Measurements from ENCODE around the gene STAG1.
"Not testable (repeated sequence)": the region's sequence is repeated elsewhere in the genome, so short reads cannot be mapped to it uniquely, and the experiment has no call there.

The STAG1 gene

DNA sequence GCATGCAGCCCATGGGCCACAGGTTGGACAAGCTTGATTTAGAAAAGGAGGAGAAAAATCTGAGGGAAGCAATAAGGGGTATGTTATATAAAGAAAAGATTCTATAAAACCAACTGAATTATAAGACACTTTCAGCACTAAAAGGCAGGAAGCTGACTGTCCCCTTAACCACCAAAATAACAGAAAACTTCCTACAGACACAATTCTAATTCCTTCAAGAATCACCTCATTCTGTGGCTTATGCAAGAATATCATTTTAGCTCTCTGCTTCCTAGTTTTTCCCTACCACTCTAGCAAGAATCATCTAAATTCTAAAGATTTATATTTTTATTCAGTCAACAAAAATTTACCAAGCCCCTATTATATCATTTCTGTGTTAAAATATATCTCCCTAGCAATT lies 6.3 kb downstream of the STAG1 start:
- no peak for DNase-seq (ENCODE audit: low spot score)

DNA sequence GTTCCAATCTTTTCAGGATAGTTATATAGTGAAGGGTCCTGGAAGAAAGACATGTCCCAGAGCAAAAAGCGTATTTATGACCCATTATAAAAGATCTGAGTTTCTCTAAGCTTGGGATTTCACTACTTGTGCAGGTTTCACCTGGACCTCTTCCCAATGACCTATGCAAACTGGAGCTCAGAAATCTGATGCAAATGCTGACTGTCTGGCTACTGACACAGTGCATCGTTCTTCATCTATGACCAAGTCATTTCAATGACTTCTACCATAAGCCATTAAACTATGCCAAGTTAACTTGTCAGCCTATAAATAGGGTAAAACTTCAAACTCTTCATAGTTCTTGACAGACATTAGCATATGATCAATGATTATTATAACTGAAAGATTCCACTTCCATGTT lies 11.1 kb downstream of the STAG1 start:
- DNase-seq (ENCODE audit: low spot score), result no peak

DNA sequence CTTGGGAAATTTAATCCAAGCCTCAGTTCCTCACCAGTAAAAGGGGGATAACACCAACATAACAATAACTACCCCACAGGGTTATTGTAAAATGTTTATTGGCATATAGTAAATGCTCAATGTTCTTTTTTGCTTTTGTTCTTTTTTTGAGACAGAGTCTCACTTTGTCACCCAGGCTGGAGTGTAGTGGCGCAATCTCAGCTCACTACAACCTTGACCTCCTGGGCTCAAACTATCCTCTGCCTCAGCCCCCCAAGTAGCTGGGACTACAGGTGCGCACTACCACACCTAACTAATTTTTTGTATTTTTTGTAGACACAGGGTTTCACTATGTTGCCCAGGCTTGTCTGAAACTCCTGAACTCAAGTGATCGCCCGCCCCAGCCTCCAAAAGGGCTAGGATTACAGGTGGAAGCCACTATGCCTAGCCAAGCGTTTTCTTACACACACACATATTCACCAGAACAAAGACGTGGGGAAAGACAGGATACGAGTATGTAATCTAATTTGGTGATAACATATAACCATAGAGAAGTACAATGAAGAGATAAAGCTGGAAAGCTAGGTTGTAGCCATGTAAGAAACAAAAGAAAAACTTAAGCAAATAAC lies 11.7 kb downstream of the STAG1 start:
- no peak for DNase-seq (ENCODE audit: low spot score)

DNA sequence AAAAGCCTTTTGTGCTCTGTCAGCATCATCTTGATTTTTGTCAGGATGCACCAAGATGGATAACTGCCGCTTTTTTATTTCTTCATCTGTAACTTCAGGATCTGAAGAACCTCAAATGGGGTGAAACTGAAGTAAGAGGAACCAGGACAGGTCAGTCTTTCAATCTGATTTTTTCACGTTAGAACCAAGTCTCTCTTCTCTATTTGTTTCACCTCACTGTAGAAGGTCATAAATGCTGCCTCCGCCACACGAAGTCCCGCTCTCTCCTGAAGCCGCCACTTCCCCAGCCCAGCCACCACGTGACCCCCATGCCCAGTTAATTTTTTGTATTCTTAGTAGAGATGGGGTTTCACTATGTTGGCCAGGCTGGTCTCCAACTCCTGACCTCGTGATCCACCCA lies 15.2 kb downstream of the STAG1 start:
- DNase-seq (ENCODE audit: low spot score), result not testable (repeated sequence)

DNA sequence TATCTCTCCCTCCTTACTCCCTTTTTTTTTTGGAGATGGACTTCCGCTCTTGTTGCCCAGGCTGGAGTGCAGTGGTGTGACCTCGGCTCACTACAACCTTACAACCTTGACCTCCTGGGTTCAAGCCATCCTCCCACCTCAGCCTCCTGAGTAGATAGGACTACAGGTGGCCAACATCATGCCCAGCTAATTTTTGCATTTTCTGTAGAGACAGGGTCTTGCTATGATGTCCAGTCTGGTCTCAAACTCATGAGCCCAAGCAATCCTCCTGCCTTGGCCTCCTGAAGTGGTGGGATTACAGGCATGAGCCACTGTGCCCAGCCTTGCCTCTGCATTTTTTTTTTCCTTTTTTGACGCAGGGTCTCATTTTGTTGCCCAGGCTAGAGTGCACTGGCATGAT lies 17.1 kb downstream of the STAG1 start:
- DNase-seq (ENCODE audit: low spot score), result no peak

DNA sequence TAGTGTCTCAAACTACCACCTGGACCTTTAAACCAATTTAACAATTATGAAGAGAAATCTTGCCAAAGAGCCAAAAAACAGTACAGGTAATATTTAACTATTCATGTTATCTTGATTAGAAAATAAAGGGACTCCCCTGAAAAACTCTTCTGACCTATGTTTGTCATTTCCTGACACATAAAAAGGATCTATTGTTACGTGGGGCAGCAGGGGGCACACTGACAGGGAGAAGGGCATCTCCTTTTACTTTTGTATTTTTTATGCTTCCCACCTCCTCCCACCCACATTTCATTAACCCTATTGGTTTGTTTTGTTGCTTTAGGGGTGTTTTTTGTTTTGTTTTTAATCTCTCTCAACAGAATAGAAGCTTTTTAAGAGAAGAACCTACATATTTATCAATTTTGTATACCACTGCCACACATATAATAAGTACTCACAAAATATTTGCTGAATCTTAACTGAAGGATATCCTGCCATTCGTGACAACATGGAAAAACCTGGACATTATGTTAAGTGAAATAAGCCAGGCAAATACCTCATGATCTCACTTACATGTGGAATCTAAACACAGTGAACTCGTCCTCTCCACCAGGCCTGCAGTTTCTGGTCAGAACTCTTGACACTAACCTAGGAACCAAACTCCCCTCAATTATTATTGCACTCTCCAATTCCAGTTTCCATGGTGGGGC lies 17.7 kb downstream of the STAG1 start:
- DNase-seq (ENCODE audit: low spot score), result no peak

DNA sequence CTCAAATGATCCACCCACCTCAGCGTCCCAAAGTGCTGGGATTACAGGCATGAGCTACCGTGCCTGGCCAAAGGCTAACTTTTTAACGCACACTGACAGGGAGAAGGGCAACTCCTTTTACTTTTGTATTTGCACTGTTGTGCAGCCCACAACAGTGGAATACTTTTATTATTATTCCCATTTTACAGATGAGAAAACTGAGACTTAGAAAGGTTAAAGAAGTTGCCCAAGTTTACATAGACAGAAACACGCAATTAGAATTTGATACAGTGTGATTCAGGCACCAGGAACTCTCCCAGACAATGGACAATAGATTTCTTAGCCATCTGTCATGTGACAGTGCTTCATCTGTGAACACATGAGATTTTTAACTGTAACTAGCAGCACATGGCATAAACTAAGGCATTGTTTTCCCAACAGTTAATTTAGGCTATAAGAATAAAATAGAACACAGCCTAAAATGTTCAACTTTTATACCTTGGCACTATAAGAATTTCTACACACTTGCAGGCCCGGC lies 18.8 kb downstream of the STAG1 start:
- peak; percentile 25 for DNase-seq (ENCODE audit: low spot score)

DNA sequence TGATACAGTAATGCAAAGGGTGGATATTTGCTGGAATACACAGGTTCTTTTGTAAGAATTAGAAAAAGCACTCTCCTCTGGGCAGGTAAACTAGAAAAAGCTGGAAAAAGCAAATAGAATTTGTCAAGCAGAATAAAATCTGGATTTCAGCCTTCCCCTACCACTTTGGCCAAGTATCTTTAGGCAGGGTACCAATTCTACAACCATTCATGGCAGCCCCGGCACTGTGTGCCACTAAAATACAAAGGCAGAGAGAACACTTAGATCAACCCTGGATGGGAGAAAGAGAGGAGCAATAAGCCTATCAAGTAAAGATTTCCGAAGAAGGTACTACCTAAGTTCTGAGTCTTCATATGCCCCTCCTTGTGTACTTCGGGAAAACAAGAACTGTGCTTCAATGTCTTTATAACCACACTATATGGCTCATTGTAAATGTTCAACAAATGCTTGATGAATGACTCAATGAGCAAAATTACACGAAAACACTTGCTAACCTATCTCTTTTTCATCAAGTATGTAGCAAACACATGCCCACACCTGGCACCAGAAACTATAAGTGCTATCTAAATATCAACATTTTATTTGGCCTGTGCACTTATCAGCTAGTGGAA lies 20.8 kb downstream of the STAG1 start:
- DNase-seq (ENCODE audit: low spot score), result peak; percentile 49

DNA sequence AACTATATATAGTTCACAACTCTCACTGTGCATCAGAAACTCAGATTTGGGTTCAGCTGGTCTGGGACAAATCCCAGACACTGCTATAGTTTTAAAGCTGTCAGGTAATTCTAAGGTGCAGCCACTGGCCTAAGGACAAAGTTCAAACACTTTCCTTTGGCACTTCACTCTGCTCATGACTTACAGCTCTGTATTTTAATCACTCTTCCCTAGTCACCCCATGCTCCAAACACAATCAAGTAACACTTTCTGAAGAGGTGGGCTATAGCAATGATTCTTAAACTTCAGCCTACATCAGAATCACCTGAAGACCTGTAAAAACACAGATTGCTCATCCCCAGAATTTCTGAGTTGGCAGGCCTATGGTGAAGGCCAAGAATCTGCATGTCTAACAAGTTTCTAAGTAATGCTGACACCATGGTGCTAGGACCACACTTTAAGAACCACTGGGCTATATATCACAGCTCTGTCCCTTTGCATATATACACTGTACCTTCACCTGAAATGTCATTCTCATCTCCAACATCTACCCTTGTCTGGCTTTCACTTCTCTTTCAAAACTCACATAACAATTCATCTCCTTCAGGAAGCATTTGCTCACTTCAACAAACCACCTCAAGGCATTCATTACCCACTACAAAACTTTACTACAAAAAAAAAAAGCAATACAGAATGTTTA lies 21.4 kb downstream of the STAG1 start:
- no peak for DNase-seq (ENCODE audit: low spot score)

DNA sequence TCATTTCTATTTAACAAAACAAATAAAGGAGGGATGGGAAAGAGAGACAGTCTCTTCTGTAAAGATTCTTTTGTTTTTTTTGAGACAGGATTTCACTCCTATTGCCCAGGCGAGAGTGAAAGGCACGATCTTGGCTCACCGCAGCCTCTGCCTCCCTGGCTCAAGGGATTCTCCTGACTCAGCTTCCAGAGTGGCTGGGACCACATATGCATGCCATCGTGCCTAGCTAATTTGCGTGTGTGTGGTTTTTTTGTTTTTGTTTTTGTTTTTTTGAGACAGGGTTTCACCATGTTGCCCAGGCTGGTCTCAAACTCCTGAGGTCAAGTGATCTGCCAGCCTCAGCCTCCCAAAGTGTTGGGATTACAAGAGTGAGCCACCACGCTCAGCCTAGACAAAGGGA lies 23.3 kb downstream of the STAG1 start:
- peak; percentile 47 for DNase-seq (ENCODE audit: low spot score)

DNA sequence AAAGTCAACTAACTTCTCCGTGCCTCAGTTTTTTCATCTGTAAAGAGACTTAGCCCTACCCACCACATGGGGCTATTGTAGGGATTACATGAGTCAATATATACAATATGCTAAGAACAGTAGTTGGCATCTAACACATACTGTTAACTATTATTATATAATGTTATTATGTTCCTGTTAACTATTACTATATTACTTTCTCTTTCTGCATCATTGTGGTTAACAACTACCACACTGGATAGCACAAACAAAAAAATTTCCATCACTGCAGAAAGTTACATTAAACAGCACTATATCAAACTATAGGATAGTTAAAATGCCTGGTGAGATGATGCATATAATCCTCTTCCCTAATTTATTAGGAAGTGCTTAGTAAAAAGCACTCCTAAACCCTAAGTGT lies 23.7 kb downstream of the STAG1 start:
- no peak for DNase-seq (ENCODE audit: low spot score)

DNA sequence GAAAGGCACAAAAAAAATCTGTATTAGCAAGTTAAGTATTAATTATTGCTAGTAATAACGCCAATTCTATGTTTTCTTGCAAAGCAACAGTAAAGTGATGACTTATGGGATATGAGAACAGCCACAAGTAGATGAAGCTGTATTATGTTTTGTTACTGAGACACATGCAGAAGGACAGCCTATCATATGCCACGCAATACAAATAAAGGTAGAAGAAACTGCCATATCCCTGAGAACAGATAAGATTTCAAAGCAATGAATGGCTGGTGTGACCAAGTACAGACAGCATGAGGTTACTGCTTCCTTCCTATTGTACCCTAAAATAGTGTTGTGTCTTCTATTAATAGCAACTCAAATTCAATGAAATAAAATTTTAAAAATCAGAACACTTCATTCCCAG lies 26.7 kb downstream of the STAG1 start:
- no peak for DNase-seq (ENCODE audit: low spot score)

DNA sequence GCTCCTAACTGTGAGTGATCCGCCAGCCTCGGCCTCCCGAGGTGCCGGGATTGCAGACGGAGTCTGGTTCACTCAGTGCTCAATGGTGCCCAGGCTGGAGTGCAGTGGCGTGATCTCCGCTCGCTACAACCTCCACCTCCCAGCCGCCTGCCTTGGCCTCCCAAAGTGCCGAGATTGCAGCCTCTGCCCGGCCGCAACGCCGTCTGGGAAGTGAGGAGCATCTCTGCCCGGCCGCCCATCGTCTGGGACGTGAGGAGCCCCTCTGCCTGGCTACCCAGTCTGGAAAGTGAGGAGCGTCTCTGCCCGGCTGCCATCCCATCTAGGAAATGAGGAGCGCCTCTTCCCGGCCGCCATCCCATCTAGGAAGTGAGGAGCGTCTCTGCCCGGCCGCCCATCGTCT lies 29.3 kb downstream of the STAG1 start:
- not testable (repeated sequence) for DNase-seq (ENCODE audit: low spot score)

DNA sequence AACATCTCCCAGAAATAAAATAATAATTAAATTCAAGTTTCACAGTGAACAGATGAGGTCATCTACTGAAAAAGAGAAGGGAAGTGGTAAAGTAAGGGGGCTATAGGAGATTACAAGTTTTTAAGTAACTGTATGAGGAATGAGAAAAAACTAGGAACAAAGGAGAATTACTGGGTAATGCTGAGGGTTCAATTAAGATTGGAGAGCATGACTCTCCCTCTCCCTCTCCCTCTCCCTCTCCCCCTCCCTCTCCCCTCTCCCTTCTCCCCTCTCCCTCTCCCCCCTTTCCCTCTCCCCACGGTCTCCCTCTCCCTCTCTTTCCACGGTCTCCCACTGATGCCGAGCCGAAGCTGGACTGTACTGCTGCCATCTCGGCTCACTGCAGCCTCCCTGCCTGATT lies 29.8 kb downstream of the STAG1 start:
- not testable (repeated sequence) for DNase-seq (ENCODE audit: low spot score)

DNA sequence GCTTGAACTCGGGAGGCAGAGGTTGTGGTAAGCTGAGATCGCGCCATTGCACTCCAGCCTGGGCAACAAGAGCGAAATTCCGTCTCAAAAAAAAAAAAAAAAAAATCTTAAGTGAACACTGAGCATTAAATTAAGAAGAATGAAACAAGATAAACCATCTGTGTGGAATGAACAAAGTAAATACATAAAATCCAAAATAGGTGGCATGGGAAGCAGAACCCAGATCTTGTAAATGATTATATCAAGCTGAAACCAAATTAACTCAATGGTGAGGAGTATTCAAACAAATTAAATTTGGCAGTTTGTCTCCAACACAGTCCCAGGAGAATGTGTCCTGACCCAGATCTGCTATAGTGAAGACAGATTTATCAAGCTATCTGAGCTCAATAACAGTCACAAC lies 32.1 kb downstream of the STAG1 start:
- DNase-seq (ENCODE audit: low spot score), result no peak

DNA sequence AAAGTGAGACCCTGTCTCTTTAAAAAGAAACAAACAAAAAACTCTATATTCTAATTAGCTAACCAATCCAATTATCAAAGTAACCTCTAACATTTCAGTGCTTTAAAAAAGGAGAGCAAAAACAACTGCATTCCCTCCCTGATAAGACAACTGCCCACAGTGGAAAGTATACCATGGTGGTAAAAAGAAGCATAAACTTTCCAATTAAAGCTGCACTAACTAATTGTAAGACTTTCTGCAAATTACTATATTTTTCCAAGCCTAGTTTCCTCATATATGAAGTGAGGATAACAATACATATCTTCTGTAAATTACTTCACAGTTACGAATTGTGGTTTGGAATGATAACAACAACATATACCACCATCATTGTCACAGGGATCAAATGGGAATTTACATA lies 35.5 kb downstream of the STAG1 start:
- no peak for DNase-seq (ENCODE audit: low spot score)

DNA sequence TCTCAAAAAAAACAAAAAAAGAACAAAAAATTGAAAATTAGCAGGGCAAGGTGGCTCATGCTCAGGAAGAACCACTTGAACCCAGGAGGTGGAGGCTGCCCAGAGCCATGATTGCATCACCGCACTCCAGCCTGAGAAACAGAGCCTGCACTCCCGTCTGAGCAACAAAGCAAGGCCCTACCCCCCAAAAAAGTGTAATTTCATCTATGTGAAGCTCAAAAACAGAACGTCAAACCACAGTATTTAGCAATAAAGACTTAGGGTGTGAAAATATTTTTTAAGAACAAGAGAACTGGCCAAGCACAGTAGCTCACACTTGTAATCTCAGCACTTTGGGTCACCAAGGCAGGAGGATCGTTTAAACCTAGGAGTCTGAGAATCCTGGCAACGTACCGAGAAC lies 38.2 kb downstream of the STAG1 start:
- no peak for DNase-seq (ENCODE audit: low spot score)

DNA sequence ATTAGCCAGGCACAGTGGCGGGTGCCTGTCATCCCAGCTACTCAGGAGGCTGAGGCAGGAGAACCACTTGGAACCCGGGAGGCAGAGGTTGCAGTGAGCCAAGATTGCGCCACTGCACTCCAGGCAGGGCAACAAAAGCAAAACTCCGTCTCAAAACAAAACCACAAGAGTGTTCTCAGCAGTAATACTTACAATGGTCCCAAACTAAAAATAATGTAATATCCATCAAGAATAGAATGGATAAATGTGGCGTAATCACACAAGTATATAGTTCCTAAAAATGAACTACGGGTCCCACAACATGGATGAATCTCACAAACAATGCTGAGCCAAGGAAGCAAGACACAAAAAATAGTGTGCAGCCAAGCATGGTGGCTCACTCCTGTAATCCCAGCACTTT lies 39.2 kb downstream of the STAG1 start:
- no peak for DNase-seq (ENCODE audit: low spot score)

DNA sequence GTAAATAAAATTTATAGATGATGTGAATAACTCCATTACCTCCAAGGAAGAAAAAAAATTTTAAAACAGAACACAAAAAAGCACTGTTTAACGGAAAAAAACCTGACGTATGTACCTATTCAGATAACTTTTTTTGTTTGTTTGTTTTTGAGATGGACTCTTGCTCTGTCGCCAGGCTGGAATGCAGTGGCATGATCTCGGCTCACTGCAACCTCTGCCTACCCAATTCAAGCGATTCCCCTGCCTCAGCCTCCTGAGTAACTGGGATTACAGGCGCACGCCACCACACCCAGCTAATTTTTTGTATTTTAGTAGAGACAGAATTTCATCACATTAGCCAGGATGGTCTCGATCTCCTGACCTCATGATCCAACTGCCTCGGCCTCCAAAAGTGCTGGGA lies 40.3 kb downstream of the STAG1 start:
- DNase-seq (ENCODE audit: low spot score), result not testable (repeated sequence)

DNA sequence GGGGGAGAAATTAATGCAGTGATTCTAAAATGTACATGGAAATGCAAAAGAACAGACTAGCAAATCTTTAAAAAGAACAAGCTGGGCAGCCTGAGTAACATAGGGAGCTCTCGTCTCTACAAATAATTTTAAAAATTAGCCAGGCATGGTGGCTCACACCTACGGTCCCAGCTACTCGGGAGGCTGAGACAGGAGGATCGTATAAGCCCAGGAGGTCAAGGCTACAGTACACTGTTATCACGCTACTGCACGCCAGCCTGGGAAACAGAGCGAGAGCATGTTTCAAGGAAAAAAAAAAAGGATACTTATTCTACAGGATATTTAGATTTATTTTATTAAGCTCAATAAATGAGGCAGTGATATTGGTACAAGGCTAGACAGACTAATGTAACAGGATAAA lies 40.9 kb downstream of the STAG1 start:
- no peak for DNase-seq (ENCODE audit: low spot score)

DNA sequence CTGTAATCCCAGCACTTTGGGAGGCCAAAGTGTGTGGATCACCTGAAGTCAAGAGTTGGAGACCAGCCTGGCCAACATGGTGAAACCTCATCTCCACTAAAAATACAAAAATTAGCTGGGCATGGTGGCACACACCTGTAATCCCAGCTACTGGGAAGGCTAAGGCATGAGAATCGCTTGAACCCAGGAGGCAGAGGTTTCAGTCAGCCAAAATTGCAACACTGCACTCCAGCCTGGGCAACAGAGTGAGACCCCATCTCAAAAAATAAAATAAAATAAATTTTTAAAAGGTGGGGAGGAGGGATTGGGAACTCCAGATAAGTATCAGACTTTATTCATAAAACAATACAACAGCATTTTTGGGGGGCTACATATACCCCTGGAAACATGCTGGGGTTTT lies 42.4 kb downstream of the STAG1 start:
- DNase-seq (ENCODE audit: low spot score), result not testable (repeated sequence)

DNA sequence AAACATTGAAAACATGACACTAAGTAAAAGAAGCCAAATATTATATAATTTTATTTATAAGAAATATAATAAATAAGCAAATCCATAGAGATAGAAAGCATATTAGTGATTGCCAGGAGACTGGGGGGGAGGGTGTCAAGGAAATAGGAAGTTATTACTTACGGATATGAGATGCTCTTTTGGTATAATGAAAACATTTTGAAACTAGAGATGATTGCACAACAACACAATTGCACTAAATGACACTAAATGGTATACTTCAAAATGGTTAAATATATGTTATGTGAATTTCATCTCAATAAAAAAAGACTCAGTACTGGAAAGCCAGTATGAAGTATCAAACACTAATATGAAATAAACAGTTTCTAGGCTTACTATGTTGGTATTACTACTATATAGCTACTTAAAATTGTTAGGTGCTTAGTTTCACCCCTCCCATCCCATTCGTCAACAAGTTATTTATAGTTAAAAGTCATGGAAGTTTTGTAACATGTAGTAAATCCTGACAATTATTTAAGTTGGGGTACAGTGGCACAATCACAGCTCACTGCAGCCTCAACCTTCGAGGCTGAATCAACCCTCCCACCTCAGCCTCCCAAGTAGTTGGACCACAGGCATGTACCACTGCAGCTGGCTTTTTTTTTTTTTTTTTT lies 43.7 kb downstream of the STAG1 start:
- no peak for DNase-seq (ENCODE audit: low spot score)

Data from Ammon's horn (tissue), 1 donor.